Duodenal mucosa (tissue), 2 donors: ENCODE data around the gene SORBS2.
"Not testable (repeated sequence)": the region's sequence is repeated elsewhere in the genome, so short reads cannot be mapped to it uniquely, and the experiment has no call there.

Experiments
- H3K27ac ChIP-seq: one replicate; pipeline ENCODE4 v1.7.0; 2013; ENCODE audit warnings: low read depth, low read length
- H3K27me3 ChIP-seq, 2 donors: one replicate each; pipeline ENCODE4 v1.7.0; 2013; ENCODE audit warnings: low read length in 2 of 2, control low read depth in 1 of 2; ENCODE audit not compliant: insufficient read depth in 2 of 2, control insufficient read depth in 1 of 2
- H3K36me3 ChIP-seq, 2 donors: one replicate each; pipeline ENCODE4 v1.7.0; 2013; ENCODE audit warnings: low read length in 2 of 2, control low read depth in 1 of 2; ENCODE audit not compliant: insufficient read depth in 2 of 2, control insufficient read depth in 1 of 2
- H3K4me1 ChIP-seq, 2 donors: one replicate each; pipeline ENCODE4 v1.7.0; 2013; ENCODE audit warnings: low read length in 2 of 2, control low read depth in 1 of 2; ENCODE audit not compliant: insufficient read depth in 2 of 2, control insufficient read depth in 1 of 2
- H3K4me3 ChIP-seq, 2 donors: one replicate each; pipeline ENCODE4 v1.7.0; 2013; ENCODE audit warnings: low read length in 2 of 2, low read depth in 1 of 2
- H3K9ac ChIP-seq, 2 donors: one replicate each; pipeline ENCODE4 v1.7.0; 2013; ENCODE audit warnings: low read length in 2 of 2, low read depth in 1 of 2
- H3K9me3 ChIP-seq, 2 donors: one replicate each; pipeline ENCODE4 v1.7.0; 2013; ENCODE audit warnings: low read length in 2 of 2, control low read depth in 1 of 2; ENCODE audit not compliant: control insufficient read depth in 1 of 2

The SORBS2 gene

GRCh38 chr4:185716577-185717376 is 95.2 kb downstream of the SORBS2 start:
- no peaks in the 10 kb centered on the region for H3K9me3 ChIP-seq

GRCh38 chr4:185716141-185716551 is 95.8 kb downstream of the SORBS2 start:
- Histone ChIP-seq H3K4me1 (peaks cover 10 to 18% of the 10 kb centered on the region in 2 donors), H3K27ac (no peak overlapping the region), H3K9ac (no peak overlapping the region), H3K4me3 (no peak overlapping the region), H3K27me3 (no peaks in the 10 kb centered on the region), H3K9me3 (no peaks in the 10 kb centered on the region), H3K36me3 (no peaks in the 10 kb centered on the region)

More at GRCh38 chr4:185716577-185717376, 95.2 kb downstream of the SORBS2 start:
- Histone ChIP-seq H3K27me3 (no peaks in the 10 kb centered on the region), H3K9ac (no peak overlapping the region), H3K4me1 (peaks cover 10 to 18% of the 10 kb centered on the region in 2 donors), H3K4me3 (no peak overlapping the region), H3K27ac (no peak overlapping the region), H3K36me3 (no peaks in the 10 kb centered on the region)

GRCh38 chr4:185714524-185714923 is 97.5 kb downstream of the SORBS2 start:
- H3K27me3 ChIP-seq, H3K9ac ChIP-seq: not testable (repeated sequence)
- H3K4me1 ChIP-seq, result peaks cover 10 to 18% of the 10 kb centered on the region in 2 donors

GRCh38 chr4:185713731-185714130 is 98.3 kb downstream of the SORBS2 start:
- Histone ChIP-seq H3K4me3 (no peak overlapping the region), H3K9ac (no peak overlapping the region), H3K27me3 (no peaks in the 10 kb centered on the region), H3K27ac (no peak overlapping the region), H3K36me3 (no peaks in the 10 kb centered on the region), H3K4me1 (peaks cover 10 to 11% of the 10 kb centered on the region in 2 donors), H3K9me3 (no peaks in the 10 kb centered on the region)

More at GRCh38 chr4:185714524-185714923, 97.5 kb downstream of the SORBS2 start:
- H3K9me3 ChIP-seq, H3K36me3 ChIP-seq, H3K27ac ChIP-seq, H3K4me3 ChIP-seq: not testable (repeated sequence)

- Histone ChIP-seq H3K36me3 (no peaks in the 10 kb centered on the region), H3K4me1 (peaks cover 7 to 10% of the 10 kb centered on the region in 2 donors)
These were observed 98.7 kb downstream of the SORBS2 start for GRCh38 chr4:185713272-185713671.

GRCh38 chr4:185712350-185713024 is 99.5 kb downstream of the SORBS2 start:
- Histone ChIP-seq H3K4me1 (peaks cover 7 to 10% of the 10 kb centered on the region in 2 donors), H3K9ac (no peak overlapping the region), H3K36me3 (no peaks in the 10 kb centered on the region), H3K27me3 (no peaks in the 10 kb centered on the region), H3K9me3 (no peaks in the 10 kb centered on the region), H3K4me3 (no peak overlapping the region), H3K27ac (no peak overlapping the region)

More at GRCh38 chr4:185713272-185713671, 98.7 kb downstream of the SORBS2 start:
- H3K9ac ChIP-seq, result no peak overlapping the region
- H3K4me3 ChIP-seq, result no peak overlapping the region
- no peaks in the 10 kb centered on the region for H3K9me3 ChIP-seq
- no peaks in the 10 kb centered on the region for H3K27me3 ChIP-seq
- no peak overlapping the region for H3K27ac ChIP-seq

GRCh38 chr4:185711726-185712125 is 100.3 kb downstream of the SORBS2 start:
- no peaks in the 10 kb centered on the region for H3K9me3 ChIP-seq
- no peak overlapping the region for H3K9ac ChIP-seq
- H3K27ac ChIP-seq, result no peak overlapping the region
- H3K4me3 ChIP-seq, result no peak overlapping the region
- no peaks in the 10 kb centered on the region for H3K36me3 ChIP-seq
- no peaks in the 10 kb centered on the region for H3K27me3 ChIP-seq
- peaks cover 10 to 11% of the 10 kb centered on the region in 2 donors for H3K4me1 ChIP-seq

GRCh38 chr4:185710487-185710995 is 101.5 kb downstream of the SORBS2 start:
- Histone ChIP-seq H3K9ac (no peak overlapping the region), H3K36me3 (no peaks in the 10 kb centered on the region), H3K27ac (no peak overlapping the region), H3K9me3 (peaks cover 4 to 6% of the 10 kb centered on the region in 2 donors), H3K27me3 (no peaks in the 10 kb centered on the region), H3K4me3 (no peak overlapping the region), H3K4me1 (peaks cover 10 to 11% of the 10 kb centered on the region in 2 donors)

GRCh38 chr4:185709802-185710486 is 102.0 kb downstream of the SORBS2 start:
- Histone ChIP-seq H3K27me3 (no peaks in the 10 kb centered on the region), H3K36me3 (no peaks in the 10 kb centered on the region), H3K27ac (no peak overlapping the region), H3K4me3 (no peak overlapping the region), H3K9ac (no peak overlapping the region), H3K4me1 (peaks cover 10 to 11% of the 10 kb centered on the region in 2 donors), H3K9me3 (peaks cover 4 to 6% of the 10 kb centered on the region in 2 donors)
